ENCODE measurements around the gene SLC39A10. TPM values are rescaled to one million over a fixed set of nuclear protein-coding genes. Genes with fewer than 3 reads are reported as not detected.

SLC39A10 gene
- total and polyA plus RNA-seq, 9 of the 15 experiments (the other 6 are each of a cell fraction or from before 2014, with no cell fraction given), result 12.5 to 40.1 (median 23.1) TPM

- TF ChIP-seq, protein P1, sequence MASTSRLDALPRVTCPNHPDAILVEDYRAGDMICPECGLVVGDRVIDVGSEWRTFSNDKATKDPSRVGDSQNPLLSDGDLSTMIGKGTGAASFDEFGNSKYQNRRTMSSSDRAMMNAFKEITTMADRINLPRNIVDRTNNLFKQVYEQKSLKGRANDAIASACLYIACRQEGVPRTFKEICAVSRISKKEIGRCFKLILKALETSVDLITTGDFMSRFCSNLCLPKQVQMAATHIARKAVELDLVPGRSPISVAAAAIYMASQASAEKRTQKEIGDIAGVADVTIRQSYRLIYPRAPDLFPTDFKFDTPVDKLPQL (IDR thresholded peaks at IDR 0.05; ENCODE audit: extremely low read depth, insufficient read length), result peak; percentile 69
- TF ChIP-seq FOXA1 (IDR thresholded peaks at IDR 0.05; ENCODE audit: borderline replicate concordance) (no peak), GTF2A2 (tag; IDR thresholded peaks at IDR 0.05) (no peak), ZNF79 (CRISPR knock-in tag; IDR thresholded peaks at IDR 0.05; ENCODE audit: low read depth) (no peak), ZNF780A (CRISPR knock-in tag; IDR thresholded peaks at IDR 0.05) (no peak), POLR2AphosphoS2 (IDR thresholded peaks at IDR 0.05; ENCODE audit: low read length) (no peak), NRF1 (conservative IDR thresholded peaks at IDR 0.05 in 1 of 2, IDR thresholded peaks at IDR 0.05 in 1 of 2) (peak; percentile 98), HDAC1 (IDR thresholded peaks at IDR 0.05) (peak in 1 of 2 experiments; percentile 29; a peak in 2 of 4 replicates), CHAMP1 (IDR thresholded peaks at IDR 0.05) (peak; percentile 86; the same call in 1 of the 2 replicates), RBM25 (IDR thresholded peaks at IDR 0.05; ENCODE audit: low read depth, low read length, severe bottlenecking) (peak; percentile 25), ZBTB7A (IDR thresholded peaks at IDR 0.05; ENCODE audit: borderline replicate concordance, control insufficient read depth, low read depth, low read length) (no peak), RB1 (IDR thresholded peaks at IDR 0.05; ENCODE audit: low read depth) (0 out of 2 replicates have a peak, but pooled peaks have one; percentile 25), TEAD4 (IDR thresholded peaks at IDR 0.05; ENCODE audit: low read length) (0 out of 2 replicates have a peak, but pooled peaks have one; percentile 29), TEAD4 (CRISPR knock-in tag; IDR thresholded peaks at IDR 0.05; ENCODE audit: borderline replicate concordance) (no peak), RBFOX2 (IDR thresholded peaks at IDR 0.05; ENCODE audit: low read depth, low read length) (peak; percentile 98), CCNT2 (IDR thresholded peaks at IDR 0.05; ENCODE audit: borderline replicate concordance, extremely low read depth, insufficient read length, low read depth, low read length) (peak; percentile 52), GTF2E2 (tag; IDR thresholded peaks at IDR 0.05) (peak; percentile 92), TBP (optimal IDR thresholded peaks at IDR 0.05; ENCODE audit: low read depth, low read length) (peak; percentile 97), PHF20 (IDR thresholded peaks at IDR 0.05; ENCODE audit: partially characterized antibody) (peak; percentile 21), ETV5 (CRISPR knock-in tag; IDR thresholded peaks at IDR 0.05; ENCODE audit: low read depth) (no peak)
- TF ChIP-seq, protein P2, sequence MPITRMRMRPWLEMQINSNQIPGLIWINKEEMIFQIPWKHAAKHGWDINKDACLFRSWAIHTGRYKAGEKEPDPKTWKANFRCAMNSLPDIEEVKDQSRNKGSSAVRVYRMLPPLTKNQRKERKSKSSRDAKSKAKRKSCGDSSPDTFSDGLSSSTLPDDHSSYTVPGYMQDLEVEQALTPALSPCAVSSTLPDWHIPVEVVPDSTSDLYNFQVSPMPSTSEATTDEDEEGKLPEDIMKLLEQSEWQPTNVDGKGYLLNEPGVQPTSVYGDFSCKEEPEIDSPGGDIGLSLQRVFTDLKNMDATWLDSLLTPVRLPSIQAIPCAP (CRISPR knock-in tag; IDR thresholded peaks at IDR 0.05; ENCODE audit: borderline replicate concordance), result peak; percentile 46; the same call in 1 of the 2 replicates
- TF ChIP-seq, protein P3, sequence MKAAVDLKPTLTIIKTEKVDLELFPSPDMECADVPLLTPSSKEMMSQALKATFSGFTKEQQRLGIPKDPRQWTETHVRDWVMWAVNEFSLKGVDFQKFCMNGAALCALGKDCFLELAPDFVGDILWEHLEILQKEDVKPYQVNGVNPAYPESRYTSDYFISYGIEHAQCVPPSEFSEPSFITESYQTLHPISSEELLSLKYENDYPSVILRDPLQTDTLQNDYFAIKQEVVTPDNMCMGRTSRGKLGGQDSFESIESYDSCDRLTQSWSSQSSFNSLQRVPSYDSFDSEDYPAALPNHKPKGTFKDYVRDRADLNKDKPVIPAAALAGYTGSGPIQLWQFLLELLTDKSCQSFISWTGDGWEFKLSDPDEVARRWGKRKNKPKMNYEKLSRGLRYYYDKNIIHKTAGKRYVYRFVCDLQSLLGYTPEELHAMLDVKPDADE (conservative IDR thresholded peaks at IDR 0.05; ENCODE audit: control insufficient read depth, low read depth, low read length), result peak; percentile 69; the same call in 1 of the 2 replicates
These were observed at the start of gene SLC39A10 (continued) for GRCh38 chr2:195656859-195657633.

All from K562 (cell line).